SU-DHL-6 (cell line): ENCODE results near the gene NLGN1.

Experiments used
- H2AFZ ChIP-seq: fragments of 200-600 bp; sonication (generic); 2 replicates; pipeline ENCODE4 v1.6.1; 2014; ENCODE audit warnings: low read depth, mild to moderate bottlenecking, moderate library complexity, mixed read lengths, antibody characterized with exemption, low read length; ENCODE audit not compliant: severe bottlenecking
- H3F3A ChIP-seq: fragments of 200-600 bp; shearing (Covaris generic); 2 replicates; pipeline ENCODE4 v1.6.0; 2016; ENCODE audit warnings: antibody characterized with exemption, mild to moderate bottlenecking; ENCODE audit not compliant: insufficient read depth
- H3K27ac ChIP-seq: fragments of 200-600 bp; sonication (generic); 2 replicates; pipeline ENCODE4 v1.5.1; 2016; ENCODE audit warnings: low read depth, mild to moderate bottlenecking, low read length, moderate library complexity, mixed read lengths
- H3K27me3 ChIP-seq: fragments of 200-600 bp; sonication (generic), shearing (Covaris generic); 2 replicates; pipeline ENCODE4 v1.6.0; 2014; ENCODE audit warnings: mild to moderate bottlenecking, low read length
- H3K36me3 ChIP-seq: fragments of 200-600 bp; sonication (generic); 2 replicates; pipeline ENCODE4 v1.6.1; 2014; ENCODE audit warnings: mild to moderate bottlenecking, low read length, mixed read lengths
- H3K4me2 ChIP-seq: fragments of 300-600, 200-600 bp; shearing (Covaris generic), sonication (generic); 2 replicates; pipeline ENCODE4 v1.6.0; 2014; ENCODE audit warnings: low read length, low read depth, mild to moderate bottlenecking; ENCODE audit not compliant: poor library complexity, severe bottlenecking
- H3K4me3 ChIP-seq: fragments of 200-600 bp; sonication (generic); 2 replicates; pipeline ENCODE4 v1.5.1; 2014; ENCODE audit warnings: antibody characterized with exemption, low read length, mild to moderate bottlenecking, mixed read lengths; ENCODE audit not compliant: insufficient read depth, poor library complexity, severe bottlenecking
- H3K79me2 ChIP-seq: fragments of 200-600 bp; sonication (generic); 2 replicates; pipeline ENCODE4 v1.6.1; 2014; ENCODE audit warnings: mild to moderate bottlenecking, low read length, moderate library complexity; ENCODE audit not compliant: insufficient read depth
- H3K9ac ChIP-seq: fragments of 200-600 bp; sonication (generic); 2 replicates; pipeline ENCODE4 v1.7.0; 2014; ENCODE audit warnings: mild to moderate bottlenecking, low read length
- H3K9me2 ChIP-seq: fragments of 200-600 bp; sonication (generic); replicated peaks from 2 replicates; pipeline ENCODE4 v1.6.1; 2014; ENCODE audit warnings: low read length; ENCODE audit not compliant: insufficient read depth
- H3K9me3 ChIP-seq: fragments of 200-600 bp; sonication (generic); 2 replicates; pipeline ENCODE4 v1.6.1; 2014; ENCODE audit warnings: low read length, mixed read lengths; ENCODE audit not compliant: insufficient read depth
- H4K20me1 ChIP-seq: fragments of 200-600 bp; sonication (generic); 2 replicates; pipeline ENCODE4 v1.6.1; 2014; ENCODE audit warnings: low read depth, mild to moderate bottlenecking, antibody characterized with exemption, low read length, moderate library complexity, mixed read lengths
- EZH2phosphoT487 ChIP-seq: fragments of 200-600 bp; sonication (generic), shearing (Covaris generic); conservative IDR thresholded peaks from 2 replicates; pipeline ENCODE4 v1.6.1; 2018; ENCODE audit warnings: mild to moderate bottlenecking, antibody characterized with exemption, low read length, moderate library complexity, mixed read lengths
- TF ChIP-seq, protein P1 (sequence below): fragments of 200-600 bp; sonication (generic); IDR thresholded peaks from one replicate; pipeline ENCODE4 v1.5.1; 2017; ENCODE audit warnings: antibody characterized with exemption, mild to moderate bottlenecking, low read length, moderate library complexity; ENCODE audit not compliant: insufficient read depth, poor library complexity, severe bottlenecking

Gene NLGN1

DNA sequence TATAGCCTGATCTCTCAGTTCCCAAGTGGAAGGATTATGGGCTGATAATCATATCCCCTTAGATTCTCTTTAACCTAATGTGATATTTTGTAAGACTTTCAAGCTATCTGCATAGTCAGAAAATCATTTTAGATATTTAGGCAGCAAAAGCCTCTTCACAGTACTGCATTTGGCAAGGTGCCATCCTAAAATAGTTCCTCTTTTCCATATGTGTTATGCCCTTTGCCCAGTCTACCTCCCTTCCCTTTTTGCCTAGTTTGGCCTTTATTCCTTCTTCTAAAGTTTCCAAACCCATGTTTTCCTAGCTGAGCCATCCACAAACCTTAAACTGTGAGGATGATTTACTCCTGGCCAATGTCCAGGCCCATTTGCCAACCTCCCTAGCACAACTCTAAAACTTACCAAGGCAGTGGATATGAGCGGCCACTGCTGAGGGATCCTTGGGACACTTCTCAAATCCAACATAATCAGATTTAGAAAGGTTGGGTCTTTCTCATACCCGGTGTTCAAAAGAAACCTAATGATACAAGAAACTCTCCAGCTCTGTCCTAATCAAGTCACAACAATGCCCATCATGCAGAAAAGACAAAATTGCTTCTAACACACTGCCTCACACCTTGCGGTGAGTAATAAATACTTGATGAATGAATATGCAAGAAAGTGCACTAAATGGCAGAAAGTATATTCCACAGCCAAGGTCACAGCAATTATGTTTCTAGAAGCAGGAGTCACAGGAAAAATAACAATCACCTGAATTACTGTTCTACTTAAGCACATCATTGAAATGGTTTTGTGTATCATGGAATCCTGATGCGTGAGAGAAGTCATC is 493.9 kb downstream of the NLGN1 start:
- Histone ChIP-seq H3K9me2 (no peaks in the 10 kb centered on the region), H4K20me1 (no peaks in the 10 kb centered on the region), H3K79me2 (no peaks in the 10 kb centered on the region), H3F3A (no peaks in the 10 kb centered on the region), H3K36me3 (no peaks in the 10 kb centered on the region), H2AFZ (no peak overlapping the region), H3K9me3 (no peaks in the 10 kb centered on the region), H3K4me3 (no peak overlapping the region), H3K9ac (no peak overlapping the region), H3K27me3 (no peaks in the 10 kb centered on the region), H3K4me2 (no peak overlapping the region), H3K27ac (no peak overlapping the region)
- no peak for TF ChIP-seq EZH2phosphoT487
- TF ChIP-seq, protein P1, sequence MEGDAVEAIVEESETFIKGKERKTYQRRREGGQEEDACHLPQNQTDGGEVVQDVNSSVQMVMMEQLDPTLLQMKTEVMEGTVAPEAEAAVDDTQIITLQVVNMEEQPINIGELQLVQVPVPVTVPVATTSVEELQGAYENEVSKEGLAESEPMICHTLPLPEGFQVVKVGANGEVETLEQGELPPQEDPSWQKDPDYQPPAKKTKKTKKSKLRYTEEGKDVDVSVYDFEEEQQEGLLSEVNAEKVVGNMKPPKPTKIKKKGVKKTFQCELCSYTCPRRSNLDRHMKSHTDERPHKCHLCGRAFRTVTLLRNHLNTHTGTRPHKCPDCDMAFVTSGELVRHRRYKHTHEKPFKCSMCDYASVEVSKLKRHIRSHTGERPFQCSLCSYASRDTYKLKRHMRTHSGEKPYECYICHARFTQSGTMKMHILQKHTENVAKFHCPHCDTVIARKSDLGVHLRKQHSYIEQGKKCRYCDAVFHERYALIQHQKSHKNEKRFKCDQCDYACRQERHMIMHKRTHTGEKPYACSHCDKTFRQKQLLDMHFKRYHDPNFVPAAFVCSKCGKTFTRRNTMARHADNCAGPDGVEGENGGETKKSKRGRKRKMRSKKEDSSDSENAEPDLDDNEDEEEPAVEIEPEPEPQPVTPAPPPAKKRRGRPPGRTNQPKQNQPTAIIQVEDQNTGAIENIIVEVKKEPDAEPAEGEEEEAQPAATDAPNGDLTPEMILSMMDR = no peak

DNA sequence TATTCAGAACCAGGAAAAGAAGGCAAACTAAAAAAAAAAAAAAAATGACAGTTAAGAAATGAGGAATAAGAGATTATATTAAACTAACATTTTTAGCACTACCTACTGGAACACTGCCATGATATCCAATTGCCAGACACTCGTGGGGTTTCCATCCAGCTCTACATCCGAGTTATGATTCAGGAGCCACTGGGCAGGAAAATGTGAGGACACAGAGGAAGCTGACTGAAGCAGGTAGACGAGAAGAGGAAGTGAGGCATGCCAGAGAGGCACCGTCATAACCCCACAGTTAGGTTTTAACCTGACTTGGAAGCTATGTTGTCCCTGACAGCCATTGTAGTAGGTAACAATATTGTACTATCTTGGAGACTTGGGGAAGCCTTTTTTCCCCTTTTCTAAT is 495.0 kb downstream of the NLGN1 start:
- Histone ChIP-seq H3K4me3 (no peak overlapping the region), H3K4me2 (no peak overlapping the region), H3K36me3 (no peaks in the 10 kb centered on the region), H2AFZ (no peak overlapping the region), H3K27me3 (no peaks in the 10 kb centered on the region), H3K9me3 (no peaks in the 10 kb centered on the region), H3K27ac (no peak overlapping the region), H3K9ac (no peak overlapping the region), H4K20me1 (no peaks in the 10 kb centered on the region), H3K9me2 (no peaks in the 10 kb centered on the region), H3F3A (no peaks in the 10 kb centered on the region), H3K79me2 (no peaks in the 10 kb centered on the region)
- TF ChIP-seq, protein P1 = no peak
- no peak for TF ChIP-seq EZH2phosphoT487

DNA sequence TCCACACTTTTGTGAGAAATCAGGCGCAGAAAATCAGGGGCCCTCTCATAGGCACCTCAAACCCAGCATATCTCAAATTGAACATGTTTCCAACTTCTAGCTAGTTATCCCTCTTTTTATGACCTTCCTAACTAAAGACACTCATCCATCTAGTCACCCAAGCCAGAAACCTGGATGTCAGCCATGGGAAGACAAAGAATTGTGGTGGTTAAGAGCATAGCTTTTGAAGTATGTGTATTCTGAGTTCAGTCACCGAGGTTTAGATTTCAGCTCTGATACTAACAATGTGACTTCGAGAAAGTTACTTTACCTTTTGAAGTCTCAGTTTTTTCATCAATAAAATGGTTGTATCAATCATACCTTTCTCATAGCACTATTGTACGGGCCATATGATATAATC is 495.5 kb downstream of the NLGN1 start:
- Histone ChIP-seq H3K27ac (no peak overlapping the region), H3K36me3 (no peaks in the 10 kb centered on the region), H3K4me2 (no peak overlapping the region), H3K27me3 (no peaks in the 10 kb centered on the region), H3K9me2 (no peaks in the 10 kb centered on the region), H3K9me3 (no peaks in the 10 kb centered on the region), H3K9ac (no peak overlapping the region), H3F3A (no peaks in the 10 kb centered on the region), H3K79me2 (no peaks in the 10 kb centered on the region), H4K20me1 (no peaks in the 10 kb centered on the region), H3K4me3 (no peak overlapping the region), H2AFZ (no peak overlapping the region)
- TF ChIP-seq, protein P1 = no peak
- no peak for TF ChIP-seq EZH2phosphoT487
